Measurements from ENCODE around the gene RTP1. TPM values are rescaled to one million over a fixed set of nuclear protein-coding genes. Genes with fewer than 3 reads are reported as not detected.
A peak's percentile ranks its signal among the peaks of the same experiment; 100 is the strongest.

The RTP1 gene
- total RNA-seq, 2 experiments from 2014 or later: not detected

- H3K27me3 ChIP-seq (ENCODE audit: control insufficient read depth in 1 of 2, insufficient read depth in 2 of 2, low read length in 2 of 2): no peaks in the 10 kb centered on the region
- no peak overlapping the region for H3K4me3 Mint-ChIP-seq
- no peak overlapping the region for H3K4me3 ChIP-seq (ENCODE audit: low read length)
- ChIA-PET POLR2A (no interaction called here), CTCF (no interaction called here)
- no peaks in the 10 kb centered on the region for H3K36me3 Mint-ChIP-seq (ENCODE audit: low read depth)
- H3K9me3 ChIP-seq (ENCODE audit: control insufficient read depth in 1 of 2, insufficient read depth in 1 of 2, low read length in 2 of 2): peaks cover 0 to 4% of the 10 kb centered on the region in 2 experiments
- no peak overlapping the region for H3K27ac Mint-ChIP-seq
- peaks cover 8% of the 10 kb centered on the region for H3K4me1 ChIP-seq (ENCODE audit: insufficient read depth, low read length)
- TF ChIP-seq, protein P1, sequence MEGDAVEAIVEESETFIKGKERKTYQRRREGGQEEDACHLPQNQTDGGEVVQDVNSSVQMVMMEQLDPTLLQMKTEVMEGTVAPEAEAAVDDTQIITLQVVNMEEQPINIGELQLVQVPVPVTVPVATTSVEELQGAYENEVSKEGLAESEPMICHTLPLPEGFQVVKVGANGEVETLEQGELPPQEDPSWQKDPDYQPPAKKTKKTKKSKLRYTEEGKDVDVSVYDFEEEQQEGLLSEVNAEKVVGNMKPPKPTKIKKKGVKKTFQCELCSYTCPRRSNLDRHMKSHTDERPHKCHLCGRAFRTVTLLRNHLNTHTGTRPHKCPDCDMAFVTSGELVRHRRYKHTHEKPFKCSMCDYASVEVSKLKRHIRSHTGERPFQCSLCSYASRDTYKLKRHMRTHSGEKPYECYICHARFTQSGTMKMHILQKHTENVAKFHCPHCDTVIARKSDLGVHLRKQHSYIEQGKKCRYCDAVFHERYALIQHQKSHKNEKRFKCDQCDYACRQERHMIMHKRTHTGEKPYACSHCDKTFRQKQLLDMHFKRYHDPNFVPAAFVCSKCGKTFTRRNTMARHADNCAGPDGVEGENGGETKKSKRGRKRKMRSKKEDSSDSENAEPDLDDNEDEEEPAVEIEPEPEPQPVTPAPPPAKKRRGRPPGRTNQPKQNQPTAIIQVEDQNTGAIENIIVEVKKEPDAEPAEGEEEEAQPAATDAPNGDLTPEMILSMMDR (IDR thresholded peaks at IDR 0.05): no peak
- no peak for ATAC-seq (ENCODE audit: poor library complexity)
- H3K27ac ChIP-seq (ENCODE audit: low read depth in 1 of 2, low read length in 2 of 2): no peak overlapping the region
- intact Hi-C loops (cut with DNase I, micrococcal nuclease): no loop called here
- no peak for DNase-seq
- H3K9me3 Mint-ChIP-seq: peaks cover 3% of the 10 kb centered on the region
- H3K36me3 ChIP-seq (ENCODE audit: insufficient read depth, low read length): no peaks in the 10 kb centered on the region
- no peaks in the 10 kb centered on the region for H3K27me3 Mint-ChIP-seq
- H3K4me1 Mint-ChIP-seq (ENCODE audit: low read depth): peaks cover 8% of the 10 kb centered on the region
These were observed 45.6 kb downstream of the RTP1 start for GRCh38 chr3:187242900-187243299.

GRCh38 chr3:187243933-187244524, 46.7 kb downstream of the RTP1 start:
- CTCF ChIA-PET: no interaction called here
- POLR2A ChIA-PET: interaction anchor here (0.7 kb wide), 1 partner anchor 534 kb away, joined by 3 read pairs; no protein-coding TSS in a partner anchor

DNA sequence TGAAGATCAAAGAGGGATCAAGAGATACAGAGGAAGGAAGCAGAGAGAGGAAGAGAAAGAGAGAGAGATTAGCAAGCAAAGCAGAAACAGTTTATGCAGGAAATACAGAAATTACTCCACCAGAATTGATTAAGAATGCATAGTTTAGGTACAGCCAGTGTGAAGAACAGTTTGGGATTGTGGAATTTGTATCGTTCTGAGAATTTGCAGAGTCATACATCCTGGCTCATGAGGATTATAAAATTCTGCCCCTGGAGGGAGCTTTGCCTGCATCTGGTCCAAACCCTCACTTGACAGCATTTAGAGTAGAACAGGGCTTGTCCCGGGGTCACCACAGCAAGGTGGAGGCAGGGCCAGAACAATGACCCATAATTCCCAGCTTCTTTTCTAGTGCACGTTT, 50.1 kb downstream of the RTP1 start:
- Mint-ChIP-seq H3K9me3 (no peaks in the 10 kb centered on the region), H3K27me3 (no peaks in the 10 kb centered on the region), H3K27ac (no peak overlapping the region), H3K36me3 (ENCODE audit: low read depth) (no peaks in the 10 kb centered on the region), H3K4me3 (no peak overlapping the region), H3K4me1 (ENCODE audit: low read depth) (peaks cover 10% of the 10 kb centered on the region)
- ChIA-PET CTCF (no interaction called here), POLR2A (no interaction called here)
- Histone ChIP-seq H3K27me3 (ENCODE audit: control insufficient read depth in 1 of 2, insufficient read depth in 2 of 2, low read length in 2 of 2) (no peaks in the 10 kb centered on the region), H3K4me1 (ENCODE audit: insufficient read depth, low read length) (peaks cover 8% of the 10 kb centered on the region), H3K4me3 (ENCODE audit: low read length) (no peak overlapping the region), H3K27ac (ENCODE audit: low read depth in 1 of 2, low read length in 2 of 2) (no peak overlapping the region), H3K9me3 (ENCODE audit: control insufficient read depth in 1 of 2, insufficient read depth in 1 of 2, low read length in 2 of 2) (no peaks in the 10 kb centered on the region), H3K36me3 (ENCODE audit: insufficient read depth, low read length) (no peaks in the 10 kb centered on the region)
- DNase-seq (peak in 1 of 14 experiments; percentile 8), ATAC-seq (ENCODE audit: poor library complexity) (no peak)
- intact Hi-C loops (cut with DNase I, micrococcal nuclease): no loop called here
- TF ChIP-seq, protein P1 (IDR thresholded peaks at IDR 0.05): no peak

More at GRCh38 chr3:187243933-187244524, 46.7 kb downstream of the RTP1 start:
- DNase-seq: no peak
- TF ChIP-seq, protein P1 (IDR thresholded peaks at IDR 0.05): no peak
- peaks cover 3% of the 10 kb centered on the region for H3K9me3 Mint-ChIP-seq
- intact Hi-C loops (cut with DNase I, micrococcal nuclease): no loop called here
- Histone ChIP-seq H3K4me3 (ENCODE audit: low read length) (no peak overlapping the region), H3K9me3 (ENCODE audit: control insufficient read depth in 1 of 2, insufficient read depth in 1 of 2, low read length in 2 of 2) (peaks cover 0 to 3% of the 10 kb centered on the region in 2 experiments), H3K27me3 (ENCODE audit: control insufficient read depth in 1 of 2, insufficient read depth in 2 of 2, low read length in 2 of 2) (no peaks in the 10 kb centered on the region), H3K4me1 (ENCODE audit: insufficient read depth, low read length) (peaks cover 8% of the 10 kb centered on the region), H3K27ac (ENCODE audit: low read depth in 1 of 2, low read length in 2 of 2) (no peak overlapping the region), H3K36me3 (ENCODE audit: insufficient read depth, low read length) (no peaks in the 10 kb centered on the region)
- H3K27ac Mint-ChIP-seq: no peak overlapping the region
- H3K4me1 Mint-ChIP-seq (ENCODE audit: low read depth): peaks cover 10% of the 10 kb centered on the region
- H3K36me3 Mint-ChIP-seq (ENCODE audit: low read depth): no peaks in the 10 kb centered on the region
- no peak overlapping the region for H3K4me3 Mint-ChIP-seq
- H3K27me3 Mint-ChIP-seq: no peaks in the 10 kb centered on the region
- ATAC-seq (ENCODE audit: poor library complexity): no peak

Other genes with a start within 250 kb of the RTP1 start
- 1 to 10 TPM; 1.1 to 1.7 TPM for gene RPL39L, start 58.0 kb upstream of the RTP1 start, total RNA-seq
- gene MASP1, start 94.3 kb downstream of the RTP1 start, total RNA-seq: not detected
- 1 to 10 TPM; 1.1 to 1.5 TPM for gene RTP4, start 170.9 kb downstream of the RTP1 start, total RNA-seq

Data from CD4-positive, alpha-beta T cell (primary cell).